ENCODE data around the gene FKBP4.

GRCh38 chr12:2783936-2784600 is 10.7 kb upstream of the FKBP4 start:
- TF ChIP-seq FOXK2 (IDR thresholded peaks at IDR 0.05), result no peak
- TF ChIP-seq HDGF (IDR thresholded peaks at IDR 0.05; ENCODE audit: borderline replicate concordance), result no peak
- no peak for TF ChIP-seq SP1 (IDR thresholded peaks at IDR 0.05)
- no peak for TF ChIP-seq PKNOX1 (IDR thresholded peaks at IDR 0.05)
- TF ChIP-seq ELF4 (IDR thresholded peaks at IDR 0.05), result no peak
- no peak for TF ChIP-seq FOXM1 (IDR thresholded peaks at IDR 0.05; ENCODE audit: borderline replicate concordance)
- TF ChIP-seq FOXA1 (IDR thresholded peaks at IDR 0.05), result no peak
- no peak for TF ChIP-seq L3MBTL2 (conservative IDR thresholded peaks at IDR 0.05)
- no peak for TF ChIP-seq BHLHE40 (IDR thresholded peaks at IDR 0.05; ENCODE audit: borderline replicate concordance)
- TF ChIP-seq LEF1 (IDR thresholded peaks at IDR 0.05; ENCODE audit: borderline replicate concordance), result no peak
- TF ChIP-seq TARDBP (IDR thresholded peaks at IDR 0.05), result no peak
- TF ChIP-seq NFRKB (IDR thresholded peaks at IDR 0.05), result no peak
- TF ChIP-seq SUZ12 (IDR thresholded peaks at IDR 0.05), result no peak
- no peak for TF ChIP-seq ZNF384 (IDR thresholded peaks at IDR 0.05)

Measured in HEK293T (cell line).